ENCODE results near the gene MAP3K12. TPM values are rescaled to one million over a fixed set of nuclear protein-coding genes. Genes with fewer than 3 reads are reported as not detected.

The MAP3K12 gene
- total and polyA plus RNA-seq, 2 of the 8 experiments (the other 6 are each of a cell fraction or from before 2014, with no cell fraction given), result 23.4 to 42.7 TPM

DNA sequence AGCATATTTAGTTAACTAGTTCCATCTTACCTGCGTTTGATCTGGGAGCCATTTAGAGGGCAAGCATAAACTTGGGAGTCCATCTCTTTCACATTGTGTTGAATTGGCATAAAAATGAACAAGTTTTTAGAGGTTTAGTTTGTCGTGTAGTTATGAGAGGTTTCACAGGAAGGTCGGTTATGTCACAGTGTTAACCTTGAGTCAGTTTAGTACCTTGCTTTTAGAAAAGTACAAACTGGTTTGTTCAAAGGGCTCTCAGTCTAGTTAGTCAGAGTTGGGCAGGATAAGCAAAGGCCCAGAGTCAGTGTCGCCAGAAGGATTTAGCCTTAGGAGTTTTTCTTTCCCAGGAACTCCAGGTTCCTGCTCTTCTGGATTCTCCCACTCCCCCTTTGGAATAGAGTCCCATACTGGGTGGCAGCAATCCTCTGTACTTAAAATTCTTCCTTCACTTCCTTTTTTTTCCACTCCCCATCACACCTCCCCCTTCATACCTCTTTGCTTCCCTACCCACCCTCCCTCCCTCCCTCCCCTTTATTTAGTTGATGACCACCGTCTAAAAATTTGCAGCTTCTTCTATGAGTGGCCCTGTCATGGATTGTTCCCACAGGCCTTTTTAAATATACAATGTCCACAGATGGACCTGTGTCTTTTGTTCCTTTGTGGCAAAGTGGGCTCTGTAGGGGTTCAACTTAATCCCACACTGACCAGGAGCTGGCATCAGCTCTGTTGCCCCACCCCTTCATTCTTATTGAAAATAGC lies 35.3 kb downstream of the MAP3K12 start:
- no peak for DNase-seq (ENCODE audit: low read depth in 1 of 2, low spot score in 2 of 2)
- no peak overlapping the region for H3K18ac ChIP-seq (ENCODE audit: extremely low read depth, low read length)
- no peak overlapping the region for H2AK5ac ChIP-seq (ENCODE audit: low read depth, low read length)
- no peak overlapping the region for H4K91ac ChIP-seq (replicated peaks; ENCODE audit: insufficient read length, low read length)
- no peaks in the 10 kb centered on the region for H3K9me3 ChIP-seq (ENCODE audit: insufficient read depth in 2 of 2, low read depth in 1 of 2, low read length in 1 of 2)
- peaks cover 0 to 10% (median under 1%) of the 10 kb centered on the region in 4 experiments; a peak in 3 of 7 replicates for H3K4me1 ChIP-seq (replicated peaks in 1 of 4; ENCODE audit: control insufficient read depth in 3 of 4, insufficient read depth in 4 of 4, low read length in 3 of 4)
- no peak overlapping the region for H3K4me3 ChIP-seq (ENCODE audit: extremely low read depth in 1 of 4, insufficient read depth in 2 of 4, low read depth in 3 of 4, low read length in 4 of 4)
- no peak overlapping the region for H4K8ac ChIP-seq (ENCODE audit: extremely low read depth, insufficient read depth, low read length)
- no peak overlapping the region for H3K4me2 ChIP-seq (ENCODE audit: insufficient read depth in 1 of 2, low read depth in 2 of 2, low read length in 2 of 2)
- H3K27ac ChIP-seq (ENCODE audit: low read depth, low read length), result no peak overlapping the region
- no peak overlapping the region for H3K23ac ChIP-seq (ENCODE audit: insufficient read length)
- H3K27me3 ChIP-seq (replicated peaks in 1 of 4; ENCODE audit: control insufficient read depth in 3 of 4, extremely low read depth in 1 of 4, insufficient read depth in 3 of 4, low read length in 3 of 4), result no peaks in the 10 kb centered on the region
- ChIA-PET POLR2A (ENCODE audit: partially characterized antibody) (interaction anchor here (0.7 to 67.0 kb wide), 10 partner anchors 4 to 208 kb away, joined by 3 to 3397 read pairs (median 4); partner anchors contain the start of genes AAAS, MAP3K12, NPFF and PCBP2), CTCF (ENCODE audit: partially characterized antibody) (interaction anchor here (0.6 to 6.4 kb wide), 6 partner anchors 9 to 59 kb away, joined by 3 to 57 read pairs (median 6); no protein-coding TSS in a partner anchor)
- peaks cover 7% of the 10 kb centered on the region for H3K79me1 ChIP-seq (ENCODE audit: low read depth, low read length)
- H2BK5ac ChIP-seq (ENCODE audit: low read depth, low read length), result no peak overlapping the region
- H2BK12ac ChIP-seq (ENCODE audit: low read depth, low read length), result no peak overlapping the region
- H4K20me1 ChIP-seq (replicated peaks in 1 of 2; ENCODE audit: control insufficient read depth in 1 of 2, insufficient read depth in 2 of 2, low read length in 2 of 2), result peaks cover 35 to 54% of the 10 kb centered on the region in 2 experiments
- no peak overlapping the region for H4K5ac ChIP-seq (ENCODE audit: insufficient read length, low read depth, low read length)
- H2AFZ ChIP-seq (ENCODE audit: low read length), result no peak overlapping the region
- H3K79me2 ChIP-seq (ENCODE audit: control insufficient read depth in 1 of 2, insufficient read depth in 2 of 2, low read length in 2 of 2), result peaks cover 0 to 77% of the 10 kb centered on the region in 2 experiments; a peak in 3 of 4 replicates
- no peaks in the 10 kb centered on the region; the same call in 1 of the 2 replicates for H3K23me2 ChIP-seq (ENCODE audit: low read depth, low read length)
- no peak overlapping the region for H2BK20ac ChIP-seq (ENCODE audit: low read length)
- no peak overlapping the region for H2BK120ac ChIP-seq (replicated peaks; ENCODE audit: low read depth, low read length)
- no peak for FAIRE-seq
- WGBS, 2 experiments (ENCODE audit: extremely low coverage in 1 of 2, insufficient coverage in 1 of 2, insufficient read length in 1 of 2, insufficient replicate concordance in 2 of 2, low coverage in 1 of 2, low lambda C conversion rate in 2 of 2, missing lambda C conversion rate in 1 of 2), result 84% methylated on average over 4 of the region's 5 CpGs; no CpG with 5 or more reads in 1 of the 2 experiments
- no peak overlapping the region for H3K14ac ChIP-seq (ENCODE audit: insufficient read length)
- H2BK15ac ChIP-seq (ENCODE audit: low read length), result no peak overlapping the region
- H3K9ac ChIP-seq (replicated peaks in 1 of 4; ENCODE audit: extremely low read depth in 1 of 4, low read depth in 3 of 4, low read length in 3 of 4), result no peak overlapping the region
- no peak overlapping the region for H3K4ac ChIP-seq (replicated peaks; ENCODE audit: insufficient read length, low read depth, low read length)
- H3K56ac ChIP-seq (replicated peaks; ENCODE audit: insufficient read length, low read depth, low read length), result no peak overlapping the region
- TF ChIP-seq SP4 (IDR thresholded peaks at IDR 0.05; ENCODE audit: low read length) (no peak), PHF8 (conservative IDR thresholded peaks at IDR 0.05; ENCODE audit: low read depth, low read length) (no peak), SP2 (IDR thresholded peaks at IDR 0.05; ENCODE audit: low read length) (no peak), SP1 (IDR thresholded peaks at IDR 0.05; ENCODE audit: low read depth, low read length) (no peak), TBP (IDR thresholded peaks at IDR 0.05; ENCODE audit: low read depth, low read length) (no peak), FOSL1 (IDR thresholded peaks at IDR 0.05; ENCODE audit: insufficient read depth, low read depth, low read length) (no peak), POLR2AphosphoS5 (IDR thresholded peaks at IDR 0.05; ENCODE audit: low read depth, low read length) (peak; percentile 4; the same call in 1 of the 2 replicates), ATF3 (IDR thresholded peaks at IDR 0.05; ENCODE audit: insufficient read depth, low read depth, low read length) (no peak), TAF7 (optimal IDR thresholded peaks at IDR 0.05; ENCODE audit: borderline replicate concordance, low read depth, low read length) (no peak), POLR2A (IDR thresholded peaks at IDR 0.05; ENCODE audit: control extremely low read depth in 1 of 2, low read depth in 2 of 2, low read length in 2 of 2) (peak; percentile 33 to 54; a peak in 2 of 3 replicates)
- TF ChIP-seq, protein P1, sequence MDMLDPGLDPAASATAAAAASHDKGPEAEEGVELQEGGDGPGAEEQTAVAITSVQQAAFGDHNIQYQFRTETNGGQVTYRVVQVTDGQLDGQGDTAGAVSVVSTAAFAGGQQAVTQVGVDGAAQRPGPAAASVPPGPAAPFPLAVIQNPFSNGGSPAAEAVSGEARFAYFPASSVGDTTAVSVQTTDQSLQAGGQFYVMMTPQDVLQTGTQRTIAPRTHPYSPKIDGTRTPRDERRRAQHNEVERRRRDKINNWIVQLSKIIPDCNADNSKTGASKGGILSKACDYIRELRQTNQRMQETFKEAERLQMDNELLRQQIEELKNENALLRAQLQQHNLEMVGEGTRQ (IDR thresholded peaks at IDR 0.05; ENCODE audit: low read length), result no peak
- H3K36me3 ChIP-seq (ENCODE audit: control insufficient read depth in 2 of 4, insufficient read depth in 4 of 4, low read length in 3 of 4), result peaks cover 88 to 100% (median 95%) of the 10 kb centered on the region in 4 experiments
